Left forelimb (tissue), 1 donor: Measurements from ENCODE around the gene EPHX1.

Experiments used
- DNase-seq: peaks from one replicate; pipeline ENCODE4 v3.0.0-alpha.2; 2018; ENCODE audit warnings: low spot score

EPHX1 gene

GRCh38 chr1:225842788-225843425, 33.0 kb downstream of the EPHX1 start:
- DNase-seq: no peak

- DNase-seq: no peak
Measured at GRCh38 chr1:225843426-225843795, 33.5 kb downstream of the EPHX1 start.

- no peak for DNase-seq
Measured at GRCh38 chr1:225844236-225845061, 34.5 kb downstream of the EPHX1 start.

- no peak for DNase-seq
Measured at GRCh38 chr1:225845097-225845496, 35.2 kb downstream of the EPHX1 start.

- DNase-seq: peak; percentile 77
Measured at GRCh38 chr1:225845571-225846259, 35.8 kb downstream of the EPHX1 start.

- DNase-seq: no peak
Measured at GRCh38 chr1:225846331-225847310, 36.7 kb downstream of the EPHX1 start.

GRCh38 chr1:225847610-225848009, 37.7 kb downstream of the EPHX1 start:
- DNase-seq: no peak

- DNase-seq: no peak
Measured at GRCh38 chr1:225848030-225848955, 38.4 kb downstream of the EPHX1 start.

GRCh38 chr1:225849925-225850324, 40.0 kb downstream of the EPHX1 start:
- DNase-seq: no peak

GRCh38 chr1:225850370-225850769, 40.4 kb downstream of the EPHX1 start:
- no peak for DNase-seq

GRCh38 chr1:225851805-225852204, 41.9 kb downstream of the EPHX1 start:
- no peak for DNase-seq

GRCh38 chr1:225852413-225853124, 42.6 kb downstream of the EPHX1 start:
- DNase-seq: no peak

GRCh38 chr1:225853441-225853840, 43.5 kb downstream of the EPHX1 start:
- DNase-seq: no peak

- DNase-seq: no peak
Measured at GRCh38 chr1:225855503-225856300, 45.8 kb downstream of the EPHX1 start.

- no peak for DNase-seq
Measured at GRCh38 chr1:225857256-225857655, 47.3 kb downstream of the EPHX1 start.

- no peak for DNase-seq
Measured at GRCh38 chr1:225859151-225859550, 49.2 kb downstream of the EPHX1 start.

GRCh38 chr1:225860107-225860506, 50.2 kb downstream of the EPHX1 start:
- no peak for DNase-seq

GRCh38 chr1:225860876-225861441, 51.0 kb downstream of the EPHX1 start:
- DNase-seq: no peak
